Smooth muscle cell (in vitro differentiated cells): ENCODE data around the gene PDS5B. TPM values are rescaled to one million over a fixed set of nuclear protein-coding genes. Genes with fewer than 3 reads are reported as not detected.

Experiments
- DNase-seq: peaks from one replicate; lab custom pipeline; 2025; ENCODE audit not compliant: unreplicated experiment; lab: John Stamatoyannopoulos, UW
- H2AFZ ChIP-seq: fragments of 200-600 bp; sonication (generic); 2 replicates; pipeline ENCODE4 v1.6.0; 2016; ENCODE audit warnings: antibody characterized with exemption, low read depth, mild to moderate bottlenecking
- H3F3A ChIP-seq: fragments of 200-600 bp; sonication (generic); 2 replicates; pipeline ENCODE4 v1.6.0; 2017; ENCODE audit warnings: antibody characterized with exemption, low read depth
- H3K27ac ChIP-seq: fragments of 200-600 bp; sonication (generic); 2 replicates; pipeline ENCODE4 v1.5.1; 2016; ENCODE audit warnings: low read depth, mild to moderate bottlenecking
- H3K27me3 ChIP-seq: fragments of 200-600 bp; sonication (generic); 2 replicates; pipeline ENCODE4 v1.6.1; 2016; ENCODE audit warnings: low read depth, mild to moderate bottlenecking
- H3K36me3 ChIP-seq: fragments of 200-600 bp; sonication (generic); 2 replicates; pipeline ENCODE4 v1.5.1; 2016; ENCODE audit warnings: low read depth
- H3K4me1 ChIP-seq: fragments of 200-600 bp; sonication (generic); 2 replicates; pipeline ENCODE4 v1.5.1; 2016; ENCODE audit warnings: low read depth
- H3K4me2 ChIP-seq: fragments of 200-600 bp; sonication (generic); 2 replicates; pipeline ENCODE4 v1.6.0; 2016; ENCODE audit warnings: mild to moderate bottlenecking
- H3K4me3 ChIP-seq: fragments of 200-600 bp; sonication (generic); 2 replicates; pipeline ENCODE4 v1.5.1; 2016; ENCODE audit warnings: mild to moderate bottlenecking
- H3K79me2 ChIP-seq: fragments of 200-600 bp; sonication (generic); 2 replicates; pipeline ENCODE4 v1.6.0; 2016; ENCODE audit warnings: low read depth, mild to moderate bottlenecking
- H3K9ac ChIP-seq: fragments of 200-600 bp; sonication (generic); 2 replicates; pipeline ENCODE4 v1.6.0; 2016; ENCODE audit warnings: low read depth
- H3K9me3 ChIP-seq: fragments of 200-600 bp; sonication (generic); replicated peaks from 2 replicates; pipeline ENCODE4 v1.5.1; 2016; ENCODE audit warnings: low read depth
- H4K20me1 ChIP-seq: fragments of 200-600 bp; sonication (generic); 2 replicates; pipeline ENCODE4 v1.6.0; 2016; ENCODE audit warnings: low read depth
- CTCF ChIP-seq: fragments of 200-600 bp; sonication (generic); IDR thresholded peaks from 2 replicates; pipeline ENCODE4 v1.5.1; 2017; ENCODE audit warnings: borderline replicate concordance, mild to moderate bottlenecking, antibody characterized with exemption; ENCODE audit not compliant: insufficient read depth, poor library complexity, severe bottlenecking
- WGBS: methylation state at CpG from one replicate; pipeline ENCODE4 v1.1.7; 2016; ENCODE audit warnings: low lambda C conversion rate; 5-methylcytosine and 5-hydroxymethylcytosine counted together
- polyA plus RNA-seq: library from polyadenylated mRNA; unstranded; fragments of >200 nt; fragmentation: Nextera tagmentation; extraction: Ambion mirVana; gene quantifications from 2 replicates; pipeline ENCODE4 v1.2.1, GENCODE V29; 2016
- total RNA-seq: library from RNA; depleted of rRNA; stranded (reverse); fragments of >200 nt; gene quantifications from 2 replicates; pipeline ENCODE4 v1.2.3, GENCODE V29; 2014

PDS5B gene
- total and polyA plus RNA-seq, 2 experiments from 2014 or later: 20.5 to 38.9 TPM

GRCh38 chr13:32642316-32642715, 56.1 kb downstream of the PDS5B start:
- Histone ChIP-seq H3K27ac (no peak overlapping the region), H3K9me3 (no peaks in the 10 kb centered on the region), H3K4me3 (no peak overlapping the region), H3K9ac (no peak overlapping the region), H3K4me1 (peaks cover 1% of the 10 kb centered on the region), H3F3A (no peaks in the 10 kb centered on the region), H2AFZ (no peak overlapping the region), H3K36me3 (no peaks in the 10 kb centered on the region), H3K27me3 (no peaks in the 10 kb centered on the region), H4K20me1 (peaks cover 98% of the 10 kb centered on the region), H3K79me2 (peaks cover 100% of the 10 kb centered on the region), H3K4me2 (no peak overlapping the region)
- WGBS: 90% methylated on average over 1 of the region's 1 CpG
- no peak for DNase-seq
- no peak for TF ChIP-seq CTCF

- H3K4me1 ChIP-seq: no peaks in the 10 kb centered on the region
- no peak overlapping the region for H3K4me3 ChIP-seq
- no peak overlapping the region for H3K9ac ChIP-seq
- H2AFZ ChIP-seq: no peak overlapping the region
- no peak overlapping the region for H3K4me2 ChIP-seq
- H3K9me3 ChIP-seq: no peaks in the 10 kb centered on the region
- no peak for TF ChIP-seq CTCF
- no peaks in the 10 kb centered on the region for H3K36me3 ChIP-seq
- no peaks in the 10 kb centered on the region for H3F3A ChIP-seq
- WGBS: 68% methylated on average over 1 of the region's 1 CpG
- H3K27ac ChIP-seq: no peak overlapping the region
- H3K79me2 ChIP-seq: peaks cover 100% of the 10 kb centered on the region
- H4K20me1 ChIP-seq: peaks cover 98% of the 10 kb centered on the region
- H3K27me3 ChIP-seq: no peaks in the 10 kb centered on the region
- no peak for DNase-seq
These were observed 56.6 kb downstream of the PDS5B start for GRCh38 chr13:32642858-32643257.

GRCh38 chr13:32645854-32646253, 59.6 kb downstream of the PDS5B start:
- no peak overlapping the region for H3K4me2 ChIP-seq
- peaks cover 98% of the 10 kb centered on the region for H4K20me1 ChIP-seq
- H3F3A ChIP-seq: no peaks in the 10 kb centered on the region
- no peak overlapping the region for H3K9ac ChIP-seq
- WGBS: 41% methylated on average over 2 of the region's 2 CpGs
- no peak for TF ChIP-seq CTCF
- no peak overlapping the region for H2AFZ ChIP-seq
- no peak for DNase-seq
- H3K4me1 ChIP-seq: no peaks in the 10 kb centered on the region
- H3K36me3 ChIP-seq: no peaks in the 10 kb centered on the region
- H3K79me2 ChIP-seq: peaks cover 94% of the 10 kb centered on the region
- H3K4me3 ChIP-seq: no peak overlapping the region
- no peaks in the 10 kb centered on the region for H3K27me3 ChIP-seq
- no peak overlapping the region for H3K27ac ChIP-seq
- H3K9me3 ChIP-seq: no peaks in the 10 kb centered on the region

DNA sequence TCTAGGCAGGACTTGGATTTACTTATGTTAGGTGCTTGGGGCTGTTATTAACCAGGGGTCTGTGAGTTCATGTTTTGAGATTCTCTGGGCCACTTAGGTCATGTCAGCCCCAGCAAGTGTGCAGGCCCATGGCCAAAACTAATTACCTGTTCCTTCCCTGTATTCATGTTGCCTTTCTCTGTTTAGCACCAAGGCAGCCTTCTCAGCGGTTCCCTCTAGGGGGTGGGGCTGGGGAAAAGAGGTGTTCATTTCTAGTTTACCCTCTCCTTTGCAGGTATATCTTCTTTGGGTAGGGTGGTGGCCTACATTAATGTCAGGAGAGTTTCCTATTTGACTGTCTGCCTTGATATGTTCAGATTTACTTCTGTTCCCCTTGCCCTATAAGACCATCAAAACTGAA, 61.7 kb downstream of the PDS5B start:
- Histone ChIP-seq H3K4me3 (no peak overlapping the region), H3K9ac (no peak overlapping the region), H2AFZ (no peak overlapping the region), H3K27ac (no peak overlapping the region), H3K36me3 (no peaks in the 10 kb centered on the region), H3K4me1 (no peaks in the 10 kb centered on the region), H3K79me2 (peaks cover 83% of the 10 kb centered on the region), H3K27me3 (no peaks in the 10 kb centered on the region), H3K9me3 (no peaks in the 10 kb centered on the region), H3F3A (no peaks in the 10 kb centered on the region), H3K4me2 (no peak overlapping the region), H4K20me1 (peaks cover 89% of the 10 kb centered on the region)
- 63% methylated on average over 1 of the region's 1 CpG for WGBS
- DNase-seq: no peak
- TF ChIP-seq CTCF: no peak
